SK-N-SH treated with all-trans-retinoic acid at 6 μM for 48 hours (cell line): ENCODE results near the gene TMEM217.
"Not testable (repeated sequence)": the region's sequence is repeated elsewhere in the genome, so short reads cannot be mapped to it uniquely, and the experiment has no call there.

ENCODE experiments used
- ATAC-seq: fragments of 200-7000 bp; cut with Tn5 transposase; 3 replicates; pipeline ENCODE4 v1.9.1; 2020; ENCODE audit warnings: mild to moderate bottlenecking, moderate library complexity
- BACH2 ChIP-seq: fragments of 250-450 bp; sonication (Bioruptor Pico); IDR thresholded peaks from 2 replicates; pipeline ENCODE4 v1.9.0; 2021; ENCODE audit warnings: mild to moderate bottlenecking, borderline replicate concordance
- CREB5 ChIP-seq: fragments of 250-450 bp; sonication (Bioruptor Pico); IDR thresholded peaks from 2 replicates; pipeline ENCODE4 v1.5.1; 2020; ENCODE audit warnings: low read depth, mild to moderate bottlenecking, moderate library complexity
- CSDC2 ChIP-seq: fragments of 250-450 bp; sonication (Bioruptor Pico); IDR thresholded peaks from 2 replicates; pipeline ENCODE4 v1.5.0; 2020; ENCODE audit warnings: mild to moderate bottlenecking, moderate library complexity
- CSRNP3 ChIP-seq: fragments of 250-450 bp; sonication (Bioruptor Pico); IDR thresholded peaks from 2 replicates; pipeline ENCODE4 v1.5.1; 2021; ENCODE audit warnings: mild to moderate bottlenecking, moderate library complexity
- ESRRG ChIP-seq: fragments of 250-450 bp; sonication (Bioruptor Pico); IDR thresholded peaks from 2 replicates; pipeline ENCODE4 v1.6.1; 2021; ENCODE audit warnings: mild to moderate bottlenecking
- GLIS3 ChIP-seq: fragments of 250-450 bp; sonication (Bioruptor Pico); IDR thresholded peaks from 2 replicates; pipeline ENCODE4 v1.5.0; 2020; ENCODE audit warnings: mild to moderate bottlenecking, moderate library complexity
- ISL1 ChIP-seq: fragments of 250-450 bp; sonication (Bioruptor Pico); IDR thresholded peaks from 2 replicates; pipeline ENCODE4 v2.1.2; 2022; ENCODE audit warnings: mild to moderate bottlenecking, moderate library complexity
- OSR1 ChIP-seq: fragments of 250-450 bp; sonication (Bioruptor Pico); IDR thresholded peaks from 2 replicates; pipeline ENCODE4 v1.8.0; 2022; ENCODE audit warnings: moderate library complexity, mild to moderate bottlenecking, inconsistent platforms
- PATZ1 ChIP-seq: fragments of 250-450 bp; sonication (Bioruptor Pico); IDR thresholded peaks from 2 replicates; pipeline ENCODE4 v1.8.0; 2020; ENCODE audit warnings: mild to moderate bottlenecking, moderate library complexity, borderline replicate concordance
- POU6F1 ChIP-seq: fragments of 250-450 bp; sonication (Bioruptor Pico); IDR thresholded peaks from 2 replicates; pipeline ENCODE4 v1.8.0; 2021; ENCODE audit warnings: low read depth, mild to moderate bottlenecking, moderate library complexity, borderline replicate concordance
- PPARA ChIP-seq: fragments of 250-450 bp; sonication (Bioruptor Pico); IDR thresholded peaks from 2 replicates; pipeline ENCODE4 v1.5.0; 2020; ENCODE audit warnings: mild to moderate bottlenecking, borderline replicate concordance
- RARB ChIP-seq: fragments of 250-450 bp; sonication (Bioruptor Pico); IDR thresholded peaks from 2 replicates; pipeline ENCODE4 v1.8.0; 2021; ENCODE audit warnings: mild to moderate bottlenecking, moderate library complexity
- SNAI2 ChIP-seq: fragments of 250-450 bp; sonication (Bioruptor Pico); IDR thresholded peaks from 2 replicates; pipeline ENCODE4 v1.5.0; 2020; ENCODE audit warnings: mild to moderate bottlenecking, moderate library complexity
- TCF4 ChIP-seq: fragments of 250-450 bp; sonication (Bioruptor Pico); IDR thresholded peaks from 2 replicates; pipeline ENCODE4 v1.8.0; 2021; ENCODE audit warnings: mild to moderate bottlenecking, moderate library complexity, borderline replicate concordance
- TOX ChIP-seq: fragments of 250-450 bp; sonication (Bioruptor Pico); IDR thresholded peaks from 2 replicates; pipeline ENCODE4 v1.8.0; 2021; ENCODE audit warnings: mild to moderate bottlenecking, moderate library complexity, borderline replicate concordance
- TSHZ2 ChIP-seq: fragments of 250-450 bp; sonication (Bioruptor Pico); IDR thresholded peaks from 2 replicates; pipeline ENCODE4 v1.5.0; 2020; ENCODE audit warnings: mild to moderate bottlenecking, moderate library complexity
- ZC3H10 ChIP-seq: fragments of 250-450 bp; sonication (Bioruptor Pico); IDR thresholded peaks from 2 replicates; pipeline ENCODE4 v1.5.1; 2021; ENCODE audit warnings: mild to moderate bottlenecking, moderate library complexity
- ZFP3 ChIP-seq: fragments of 250-450 bp; sonication (Bioruptor Pico); IDR thresholded peaks from 2 replicates; pipeline ENCODE4 v1.5.0; 2020; ENCODE audit warnings: mild to moderate bottlenecking, moderate library complexity
- ZFP30 ChIP-seq: fragments of 450-650 bp; formaldehyde crosslinking; IDR thresholded peaks from 2 replicates; pipeline ENCODE4 v1.5.0; 2022; ENCODE audit warnings: mild to moderate bottlenecking, moderate library complexity
- ZNF565 ChIP-seq: fragments of 450-650 bp; formaldehyde crosslinking; conservative IDR thresholded peaks from 2 replicates; pipeline ENCODE4 v1.5.0; 2020; ENCODE audit warnings: low read depth, mild to moderate bottlenecking, moderate library complexity
- ZNF70 ChIP-seq: fragments of 450-650 bp; formaldehyde crosslinking; IDR thresholded peaks from 2 replicates; pipeline ENCODE4 v1.5.0; 2020; ENCODE audit warnings: mild to moderate bottlenecking, moderate library complexity
- ZNF8 ChIP-seq: fragments of 450-650 bp; formaldehyde crosslinking; IDR thresholded peaks from 2 replicates; pipeline ENCODE4 v1.5.0; 2020; ENCODE audit warnings: mild to moderate bottlenecking, moderate library complexity

TMEM217 gene

GRCh38 chr6:37257634-37258404, at the start of gene TMEM217, which contains the start of gene TBC1D22B:
Gene TMEM217, minus strand, starts transcription at chr6:37258144. Its CDS starts 39,114 bp downstream, at chr6:37219030.
Gene TBC1D22B, plus strand, starts transcription at chr6:37257772. Its CDS starts 146 bp downstream, at chr6:37257918.
- ATAC-seq, result peak; percentile 100
- no peak for TF ChIP-seq GLIS3 (CRISPR knock-in tag)
- TF ChIP-seq OSR1, result no peak
- no peak for TF ChIP-seq TOX
- no peak for TF ChIP-seq CSRNP3
- TF ChIP-seq PPARA (CRISPR knock-in tag), result no peak
- TF ChIP-seq RARB, result no peak
- no peak for TF ChIP-seq ZFP30 (CRISPR knock-in tag)
- TF ChIP-seq ZC3H10 (CRISPR knock-in tag), result no peak
- no peak for TF ChIP-seq PATZ1 (CRISPR knock-in tag)
- TF ChIP-seq ZNF70, result no peak
- TF ChIP-seq ZFP3 (CRISPR knock-in tag), result no peak
- TF ChIP-seq CREB5 (CRISPR knock-in tag), result no peak
- no peak for TF ChIP-seq BACH2 (CRISPR knock-in tag)

GRCh38 chr6:37307484-37307883, 49.5 kb upstream of the TMEM217 start:
- not testable (repeated sequence) for ATAC-seq

GRCh38 chr6:37306624-37307222, 48.8 kb upstream of the TMEM217 start:
- no peak for TF ChIP-seq ZNF70
- no peak for TF ChIP-seq ISL1 (CRISPR knock-in tag)
- TF ChIP-seq CSRNP3, result no peak
- TF ChIP-seq POU6F1 (CRISPR knock-in tag), result no peak
- no peak for TF ChIP-seq OSR1
- TF ChIP-seq ZNF565 (CRISPR knock-in tag), result no peak
- TF ChIP-seq CSDC2 (CRISPR knock-in tag), result no peak
- no peak for TF ChIP-seq ZC3H10 (CRISPR knock-in tag)
- no peak for TF ChIP-seq PATZ1 (CRISPR knock-in tag)
- no peak for TF ChIP-seq TOX
- no peak for TF ChIP-seq TSHZ2 (CRISPR knock-in tag)
- no peak for TF ChIP-seq ZNF8 (CRISPR knock-in tag)
- no peak for TF ChIP-seq PPARA (CRISPR knock-in tag)
- TF ChIP-seq ESRRG (CRISPR knock-in tag), result no peak
- no peak for TF ChIP-seq SNAI2 (CRISPR knock-in tag)
- TF ChIP-seq CREB5 (CRISPR knock-in tag), result no peak
- no peak for TF ChIP-seq RARB
- no peak for TF ChIP-seq TCF4 (CRISPR knock-in tag)
- TF ChIP-seq GLIS3 (CRISPR knock-in tag), result no peak
- ATAC-seq, result no peak
